Mesothelial cell of epicardium (in vitro differentiated cells): ENCODE results near the gene TBC1D8. TPM values are rescaled to one million over a fixed set of nuclear protein-coding genes. Genes with fewer than 3 reads are reported as not detected.

Experiments
- DNase-seq, 2 experiments: peaks; one replicate each; pipeline ENCODE4 v3.0.0; 2021; ENCODE audit warnings: low spot score in 2 of 2; ENCODE audit not compliant: unreplicated experiment in 2 of 2
- H3K27ac Mint-ChIP-seq: 2 replicates; pipeline ENCODE4 v1.8.0; 2021; ENCODE audit warnings: mixed read lengths
- H3K27me3 Mint-ChIP-seq: 2 replicates; pipeline ENCODE4 v1.8.0; 2021; ENCODE audit warnings: low read depth, mixed read lengths
- H3K36me3 Mint-ChIP-seq: 2 replicates; pipeline ENCODE4 v1.8.0; 2021; ENCODE audit warnings: mixed read lengths
- H3K4me1 Mint-ChIP-seq: 2 replicates; pipeline ENCODE4 v1.8.0; 2021; ENCODE audit warnings: mixed read lengths
- H3K4me3 Mint-ChIP-seq: 2 replicates; pipeline ENCODE4 v1.8.0; 2021; ENCODE audit warnings: mild to moderate bottlenecking, moderate library complexity, mixed read lengths
- H3K9me3 Mint-ChIP-seq: 2 replicates; pipeline ENCODE4 v1.8.0; 2021; ENCODE audit warnings: mixed read lengths
- CTCF ChIP-seq: fragments of 200-600 bp; sonication (generic); IDR thresholded peaks from one replicate; pipeline ENCODE4 v1.5.0; 2021; ENCODE audit warnings: antibody characterized with exemption; ENCODE audit not compliant: unreplicated experiment
- total RNA-seq: library from RNA; stranded (reverse); gene quantifications from 3 replicates; pipeline ENCODE4 v1.2.1, GENCODE V29; 2021

Gene TBC1D8
- total RNA-seq, 1 donor from 2014 or later, result 12.7 TPM

DNA sequence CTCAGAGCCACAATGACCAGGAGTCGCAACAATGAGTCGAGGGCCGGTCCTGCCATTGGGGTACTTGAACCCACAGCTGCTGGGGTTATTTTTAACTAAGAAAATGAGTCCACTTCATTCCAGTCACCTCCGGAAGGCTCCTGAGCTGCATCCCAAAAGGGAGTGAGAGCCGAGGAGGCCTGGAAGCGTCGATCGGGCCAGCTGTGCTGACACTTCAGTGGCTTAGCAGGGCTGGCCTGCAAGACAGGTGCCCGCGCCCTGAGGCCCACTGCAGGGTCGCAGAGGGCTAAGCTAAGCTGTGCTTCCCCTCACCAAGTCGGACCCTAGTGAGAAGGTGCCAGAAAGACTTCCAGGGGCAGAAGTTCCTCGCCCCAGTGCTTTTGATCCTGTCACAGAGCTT, 21.1 kb downstream of the TBC1D8 start:
- no peaks in the 10 kb centered on the region for H3K27me3 Mint-ChIP-seq
- no peaks in the 10 kb centered on the region for H3K36me3 Mint-ChIP-seq
- no peak overlapping the region for H3K27ac Mint-ChIP-seq
- peaks cover 9% of the 10 kb centered on the region for H3K4me1 Mint-ChIP-seq
- no peak for DNase-seq
- H3K9me3 Mint-ChIP-seq, result no peaks in the 10 kb centered on the region
- TF ChIP-seq CTCF, result no peak
- no peak overlapping the region for H3K4me3 Mint-ChIP-seq

- Mint-ChIP-seq H3K4me1 (peaks cover 15% of the 10 kb centered on the region), H3K4me3 (no peak overlapping the region), H3K27me3 (no peaks in the 10 kb centered on the region), H3K27ac (no peak overlapping the region), H3K36me3 (no peaks in the 10 kb centered on the region), H3K9me3 (no peaks in the 10 kb centered on the region)
- no peak for DNase-seq
- no peak for TF ChIP-seq CTCF
Observed at GRCh38 chr2:101127319-101128056, 23.7 kb downstream of the TBC1D8 start.

DNA sequence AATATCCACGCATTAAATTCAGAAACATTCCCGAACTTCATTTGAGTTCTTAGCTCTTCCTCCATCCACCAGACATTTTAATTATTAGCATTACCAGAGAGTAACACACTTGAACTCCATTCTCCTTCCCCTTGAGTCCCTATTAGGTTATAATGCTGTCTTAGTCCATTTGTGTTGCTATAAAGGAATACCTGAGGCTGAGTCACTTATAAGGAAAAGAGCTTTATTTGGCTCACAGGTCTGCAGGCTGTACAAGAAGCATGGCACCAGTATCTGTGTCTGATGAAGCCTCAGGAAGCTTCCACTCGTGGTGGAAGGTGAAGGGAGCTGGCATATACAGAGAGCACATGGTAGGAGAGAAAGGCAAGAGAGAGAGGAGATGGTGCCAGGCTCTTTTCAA, 25.4 kb downstream of the TBC1D8 start:
- H3K4me1 Mint-ChIP-seq, result peaks cover 15% of the 10 kb centered on the region
- H3K4me3 Mint-ChIP-seq, result no peak overlapping the region
- DNase-seq, result no peak
- no peaks in the 10 kb centered on the region for H3K36me3 Mint-ChIP-seq
- no peaks in the 10 kb centered on the region for H3K9me3 Mint-ChIP-seq
- H3K27me3 Mint-ChIP-seq, result no peaks in the 10 kb centered on the region
- no peak overlapping the region for H3K27ac Mint-ChIP-seq
- no peak for TF ChIP-seq CTCF

- H3K27me3 Mint-ChIP-seq, result no peaks in the 10 kb centered on the region
- TF ChIP-seq CTCF, result no peak
- no peak for DNase-seq
- no peaks in the 10 kb centered on the region for H3K9me3 Mint-ChIP-seq
- H3K4me3 Mint-ChIP-seq, result no peak overlapping the region
- H3K36me3 Mint-ChIP-seq, result no peaks in the 10 kb centered on the region
- H3K27ac Mint-ChIP-seq, result peak overlapping the region; percentile 59
- H3K4me1 Mint-ChIP-seq, result peaks cover 17% of the 10 kb centered on the region
Observed at GRCh38 chr2:101125374-101125773, 25.8 kb downstream of the TBC1D8 start.

DNA sequence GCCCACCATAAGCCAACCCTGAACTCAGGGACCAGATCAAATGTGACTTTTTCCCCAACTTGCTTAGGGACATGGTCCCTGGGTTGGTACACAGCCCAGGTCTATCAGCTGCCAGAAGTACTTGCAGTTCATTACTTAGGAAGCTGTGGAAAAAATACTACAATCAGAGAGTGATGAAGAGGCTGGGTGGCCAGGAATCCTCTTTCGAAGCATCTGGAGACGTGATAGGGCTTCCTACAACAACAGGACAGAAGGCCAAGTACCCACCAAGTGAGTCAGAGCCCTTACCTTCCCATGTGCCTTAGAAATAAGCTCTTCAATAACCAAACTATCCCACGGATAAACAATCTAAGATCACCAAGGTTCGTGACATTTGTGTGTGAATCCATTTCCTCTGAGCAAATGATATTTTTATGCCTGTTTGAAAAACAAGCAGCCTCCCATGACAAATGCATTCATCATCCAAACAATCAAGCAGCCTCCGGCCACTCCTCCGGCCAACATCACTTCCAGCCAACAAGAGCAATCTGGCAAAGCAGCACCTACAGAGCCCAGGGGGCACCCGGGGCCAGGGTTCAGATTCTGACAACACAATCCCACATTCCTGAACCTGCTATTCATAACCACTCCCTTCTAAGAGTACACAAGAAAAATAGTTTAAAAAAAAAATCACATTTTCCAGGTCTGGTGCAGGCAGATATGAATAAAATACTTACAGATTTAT, 26.4 kb downstream of the TBC1D8 start:
- no peaks in the 10 kb centered on the region for H3K36me3 Mint-ChIP-seq
- no peak for TF ChIP-seq CTCF
- peaks cover 17% of the 10 kb centered on the region for H3K4me1 Mint-ChIP-seq
- peak overlapping the region; percentile 59 for H3K27ac Mint-ChIP-seq
- no peak overlapping the region for H3K4me3 Mint-ChIP-seq
- H3K27me3 Mint-ChIP-seq, result no peaks in the 10 kb centered on the region
- H3K9me3 Mint-ChIP-seq, result no peaks in the 10 kb centered on the region
- DNase-seq, result no peak
